HEK293 (cell line): ENCODE results near the gene USP27X.

Experiments
- CTCF ChIA-PET: fragments of 350-600 bp; formaldehyde crosslinking; extraction: SDS; loops from one replicate; lab custom pipeline; 2021; ENCODE audit warnings: antibody characterized with exemption; lab: Yijun Ruan, JAX
- POLR2A ChIA-PET: fragments of 300-600 bp; formaldehyde crosslinking; extraction: SDS; loops from one replicate; lab custom pipeline; 2020; ENCODE audit warnings: antibody characterized with exemption, inconsistent platforms; lab: Yijun Ruan, JAX
- H3K27ac ChIP-seq: fragments of 200-500 bp; sonication (Bioruptor generic); 2 replicates; pipeline ENCODE4 v1.5.1; 2014; ENCODE audit warnings: low read depth, low read length, control low read depth, inconsistent platforms; ENCODE audit errors: extremely low read depth
- H3K36me3 ChIP-seq, 2 experiments: fragments of 200-500 bp in 1 of 2; sonication (Bioruptor generic) in 1 of 2; 1 replicate in 1 of 2; 2 replicates in 1 of 2; pipeline ENCODE4 v1.5.1; 2014 to 2017; ENCODE audit warnings: inconsistent platforms in 2 of 2, low read length in 2 of 2; ENCODE audit not compliant: control insufficient read depth in 2 of 2, insufficient read depth in 1 of 2
- H3K4me1 ChIP-seq: fragments of 200-500 bp; sonication (Bioruptor generic); 2 replicates; pipeline ENCODE4 v1.5.1; 2014; ENCODE audit warnings: mild to moderate bottlenecking, low read length, inconsistent platforms; ENCODE audit not compliant: control insufficient read depth, insufficient read depth
- H3K4me3 ChIP-seq: 2 replicates; pipeline ENCODE4 v1.5.1; 2011; ENCODE audit warnings: low read depth, mild to moderate bottlenecking, control low read depth, low read length, moderate library complexity
- H3K9me3 ChIP-seq: fragments of 200-500 bp; sonication (Bioruptor generic); 2 replicates; pipeline ENCODE4 v1.5.1; 2014; ENCODE audit warnings: low read depth, low read length, inconsistent platforms; ENCODE audit not compliant: control insufficient read depth, insufficient read depth
- KLF16 ChIP-seq: fragments of 450-650 bp; formaldehyde crosslinking; IDR thresholded peaks from 2 replicates; pipeline ENCODE4 v1.5.1; 2017; ENCODE audit warnings: missing biosample characterization, missing genetic modification characterization
- KLF17 ChIP-seq: fragments of 450-650 bp; formaldehyde crosslinking; IDR thresholded peaks from 2 replicates; pipeline ENCODE4 v1.5.1; 2016; ENCODE audit warnings: missing biosample characterization, missing genetic modification characterization
- KLF9 ChIP-seq: fragments of 450-650 bp; formaldehyde crosslinking; IDR thresholded peaks from 2 replicates; pipeline ENCODE4 v1.5.1; 2016; ENCODE audit warnings: missing biosample characterization, missing genetic modification characterization, low read depth
- PATZ1 ChIP-seq: fragments of 450-650 bp; formaldehyde crosslinking; IDR thresholded peaks from 2 replicates; pipeline ENCODE4 v1.5.1; 2016; ENCODE audit warnings: missing biosample characterization, missing genetic modification characterization
- PRDM1 ChIP-seq: fragments of 450-650 bp; formaldehyde crosslinking; IDR thresholded peaks from 2 replicates; pipeline ENCODE4; 2016; ENCODE audit warnings: missing biosample characterization, missing genetic modification characterization
- PRDM10 ChIP-seq: fragments of 450-650 bp; formaldehyde crosslinking; IDR thresholded peaks from 2 replicates; pipeline ENCODE4 v1.5.1; 2016; ENCODE audit warnings: missing biosample characterization, missing genetic modification characterization
- SETDB1 ChIP-seq: IDR thresholded peaks from one replicate; pipeline ENCODE4 v1.6.1; 2017; ENCODE audit warnings: mild to moderate bottlenecking, low read length, moderate library complexity, mixed read lengths; ENCODE audit not compliant: insufficient read length
- SP2 ChIP-seq: fragments of 450-650 bp; formaldehyde crosslinking; IDR thresholded peaks from 2 replicates; pipeline ENCODE4 v1.5.1; 2016; ENCODE audit warnings: missing biosample characterization, missing genetic modification characterization
- SP3 ChIP-seq: fragments of 450-650 bp; formaldehyde crosslinking; IDR thresholded peaks from 2 replicates; pipeline ENCODE4 v1.5.1; 2016; ENCODE audit warnings: missing biosample characterization, missing genetic modification characterization
- ZBTB48 ChIP-seq: fragments of 450-650 bp; formaldehyde crosslinking; IDR thresholded peaks from 2 replicates; pipeline ENCODE4 v1.5.1; 2016; ENCODE audit warnings: missing biosample characterization, missing genetic modification characterization
- ZFHX2 ChIP-seq: fragments of 450-650 bp; formaldehyde crosslinking; conservative IDR thresholded peaks from 2 replicates; pipeline ENCODE4 v1.5.1; 2016; ENCODE audit warnings: missing biosample characterization, missing genetic modification characterization
- ZNF132 ChIP-seq: fragments of 450-650 bp; formaldehyde crosslinking; IDR thresholded peaks from 2 replicates; pipeline ENCODE4 v1.5.1; 2017; ENCODE audit warnings: missing biosample characterization, missing genetic modification characterization, borderline replicate concordance
- ZNF146 ChIP-seq: fragments of 450-650 bp; formaldehyde crosslinking; IDR thresholded peaks from 2 replicates; pipeline ENCODE4 v1.5.1; 2016; ENCODE audit warnings: missing biosample characterization, missing genetic modification characterization
- ZNF24 ChIP-seq: fragments of 450-650 bp; formaldehyde crosslinking; IDR thresholded peaks from 2 replicates; pipeline ENCODE4 v1.5.1; 2016; ENCODE audit warnings: missing biosample characterization, missing genetic modification characterization
- ZNF341 ChIP-seq: fragments of 450-650 bp; formaldehyde crosslinking; IDR thresholded peaks from 2 replicates; pipeline ENCODE4; 2016; ENCODE audit warnings: low read depth, missing biosample characterization, missing genetic modification characterization
- ZNF354C ChIP-seq: fragments of 450-650 bp; formaldehyde crosslinking; IDR thresholded peaks from 2 replicates; pipeline ENCODE4 v1.5.1; 2016; ENCODE audit warnings: missing biosample characterization, missing genetic modification characterization, low read depth, borderline replicate concordance
- ZNF513 ChIP-seq: fragments of 450-650 bp; IDR thresholded peaks from 2 replicates; pipeline ENCODE4 v1.5.1; 2018; ENCODE audit warnings: missing biosample characterization, missing genetic modification characterization
- ZNF561 ChIP-seq: fragments of 450-650 bp; IDR thresholded peaks from 2 replicates; pipeline ENCODE4 v1.5.1; 2018; ENCODE audit warnings: missing biosample characterization, missing genetic modification characterization, borderline replicate concordance
- ZNF610 ChIP-seq: fragments of 450-650 bp; formaldehyde crosslinking; IDR thresholded peaks from 2 replicates; pipeline ENCODE4 v1.5.1; 2016; ENCODE audit warnings: missing biosample characterization, missing genetic modification characterization, borderline replicate concordance
- ZNF626 ChIP-seq: fragments of 450-650 bp; sonication (Bioruptor Pico); formaldehyde crosslinking; IDR thresholded peaks from 2 replicates; pipeline ENCODE4 v1.5.1; 2018; ENCODE audit warnings: missing biosample characterization, missing genetic modification characterization, inconsistent platforms
- ZNF660 ChIP-seq: fragments of 450-650 bp; IDR thresholded peaks from 2 replicates; pipeline ENCODE4 v1.5.1; 2018; ENCODE audit warnings: missing biosample characterization, mild to moderate bottlenecking, missing genetic modification characterization
- ZNF692 ChIP-seq: fragments of 450-650 bp; formaldehyde crosslinking; IDR thresholded peaks from 2 replicates; pipeline ENCODE4 v1.5.1; 2016; ENCODE audit warnings: missing biosample characterization, missing genetic modification characterization
- ZNF791 ChIP-seq: fragments of 450-650 bp; formaldehyde crosslinking; IDR thresholded peaks from 2 replicates; pipeline ENCODE4 v1.5.1; 2016; ENCODE audit warnings: missing biosample characterization, missing genetic modification characterization
- ZSCAN16 ChIP-seq: fragments of 450-650 bp; formaldehyde crosslinking; IDR thresholded peaks from 2 replicates; pipeline ENCODE4 v1.5.1; 2016; ENCODE audit warnings: missing biosample characterization, missing genetic modification characterization
- ZSCAN18 ChIP-seq: fragments of 450-650 bp; formaldehyde crosslinking; IDR thresholded peaks from 2 replicates; pipeline ENCODE4 v1.5.1; 2016; ENCODE audit warnings: missing biosample characterization, missing genetic modification characterization

The USP27X gene

GRCh38 chrX:49878834-49879655 is at the start of gene USP27X:
USP27X (plus strand) TSS chrX:49879484; CDS start chrX:49880308, 824 bp downstream.
- peaks cover 0 to 16% of the 10 kb centered on the region in 2 experiments; a peak in 1 of 3 replicates for H3K36me3 ChIP-seq
- H3K9me3 ChIP-seq = no peaks in the 10 kb centered on the region
- no peaks in the 10 kb centered on the region for H3K4me1 ChIP-seq
- POLR2A ChIA-PET = interaction anchor here (1.1 kb wide), 1 partner anchor 13 kb away, joined by 3 read pairs; no protein-coding TSS in a partner anchor
- H3K4me3 ChIP-seq = peak within 1 kb of the TSS; percentile 58
- H3K27ac ChIP-seq = peak within 1 kb of the TSS; percentile 61
- CTCF ChIA-PET = interaction anchor here (0.6 to 1.6 kb wide), 9 partner anchors 9 to 714 kb away, joined by 3 to 6 read pairs (median 4); partner anchors contain the start of gene CLCN5
- TF ChIP-seq SETDB1 = no peak
- peak; percentile 57 for TF ChIP-seq KLF9
- TF ChIP-seq ZNF146 = no peak
- TF ChIP-seq PRDM1 (tag by site-specific recombination) = 0 out of 2 replicates have a peak, but pooled peaks have one; percentile 17
- TF ChIP-seq SP3 (tag by site-specific recombination) = peak; percentile 86
- peak; percentile 32 for TF ChIP-seq ZNF692
- no peak for TF ChIP-seq ZNF132 (tag by site-specific recombination)
- TF ChIP-seq ZNF660 (tag by site-specific recombination) = 0 out of 2 replicates have a peak, but pooled peaks have one; percentile 42
- peak; percentile 53 for TF ChIP-seq ZBTB48 (tag by site-specific recombination)
- no peak for TF ChIP-seq ZNF354C
- no peak for TF ChIP-seq KLF17 (tag by site-specific recombination)
- TF ChIP-seq KLF16 (tag by site-specific recombination) = 0 out of 2 replicates have a peak, but pooled peaks have one; percentile 26
- peak; percentile 99 for TF ChIP-seq ZFHX2 (tag by site-specific recombination)
- TF ChIP-seq ZSCAN16 = no peak
- TF ChIP-seq ZNF341 (tag by site-specific recombination) = no peak
- TF ChIP-seq ZNF24 (tag by site-specific recombination) = no peak
- 0 out of 2 replicates have a peak, but pooled peaks have one; percentile 26 for TF ChIP-seq ZNF561 (tag by site-specific recombination)
- peak; percentile 69 for TF ChIP-seq SP2 (tag by site-specific recombination)
- peak; percentile 12; the same call in 1 of the 2 replicates for TF ChIP-seq PRDM10
- TF ChIP-seq ZNF626 (tag by site-specific recombination) = no peak
- peak; percentile 59 for TF ChIP-seq ZNF513
- TF ChIP-seq ZNF610 = no peak
- no peak for TF ChIP-seq ZNF791 (tag by site-specific recombination)
- TF ChIP-seq ZSCAN18 = no peak
- TF ChIP-seq PATZ1 (tag by site-specific recombination) = peak; percentile 72
